Inflammatory macrophage treated with lipopolysaccharide for 1 hour (primary cell): Measurements from ENCODE around the gene ALG12.

ENCODE experiments used
- DNase-seq, 2 donors: peaks; one replicate each; pipeline ENCODE4 v3.0.0-alpha.2; 2020 to 2022

The ALG12 gene

GRCh38 chr22:49957826-49958365, 39.7 kb upstream of the ALG12 start:
- no peak for DNase-seq

- no peak for DNase-seq
Observed at GRCh38 chr22:49956914-49957825, 38.9 kb upstream of the ALG12 start.

- DNase-seq: no peak
Observed at GRCh38 chr22:49956418-49956770, 38.2 kb upstream of the ALG12 start.

GRCh38 chr22:49955581-49956417, 37.6 kb upstream of the ALG12 start:
- no peak for DNase-seq

- DNase-seq: no peak
Observed at GRCh38 chr22:49954991-49955580, 36.8 kb upstream of the ALG12 start.

- no peak for DNase-seq
Observed at GRCh38 chr22:49954354-49954753, 36.1 kb upstream of the ALG12 start.

- DNase-seq: no peak
Observed at GRCh38 chr22:49953680-49954344, 35.6 kb upstream of the ALG12 start.

GRCh38 chr22:49953027-49953679, 34.9 kb upstream of the ALG12 start:
- DNase-seq: no peak

- no peak for DNase-seq
Observed at GRCh38 chr22:49951986-49952896, 34.0 kb upstream of the ALG12 start.

GRCh38 chr22:49951678-49951985, 33.4 kb upstream of the ALG12 start:
- DNase-seq: no peak

GRCh38 chr22:49951000-49951677, 32.9 kb upstream of the ALG12 start:
- DNase-seq: no peak

- DNase-seq: no peak
Observed at GRCh38 chr22:49950396-49950994, 32.3 kb upstream of the ALG12 start.

GRCh38 chr22:49949914-49950292, 31.7 kb upstream of the ALG12 start:
- DNase-seq: no peak

- no peak for DNase-seq
Observed at GRCh38 chr22:49948958-49949913, 31.0 kb upstream of the ALG12 start.

- no peak for DNase-seq
Observed at GRCh38 chr22:49948116-49948957, 30.1 kb upstream of the ALG12 start.

GRCh38 chr22:49947296-49947622, 29.0 kb upstream of the ALG12 start:
- DNase-seq: no peak

GRCh38 chr22:49946612-49947295, 28.5 kb upstream of the ALG12 start:
- no peak for DNase-seq
